HTR-8/SVneo (cell line): ENCODE measurements around the gene ACO1.

Experiments used
- DNase-seq: peaks from one replicate; pipeline ENCODE4 v3.0.0; 2011; ENCODE audit warnings: low spot score, mixed read lengths; ENCODE audit not compliant: insufficient read length
- FAIRE-seq: peaks from 2 replicates; lab custom pipeline; 2011; peaks lifted over from hg19 to GRCh38; lab: Jason Lieb, UNC

ACO1 gene

GRCh38 chr9:32413424-32413823, 29.0 kb downstream of the ACO1 start:
- FAIRE-seq (no peak), DNase-seq (no peak)

GRCh38 chr9:32414856-32415255, 30.4 kb downstream of the ACO1 start:
- FAIRE-seq (no peak), DNase-seq (no peak)

GRCh38 chr9:32419921-32420320, 35.5 kb downstream of the ACO1 start:
- no peak for FAIRE-seq
- DNase-seq: no peak

- DNase-seq: no peak
- FAIRE-seq: no peak
Observed at GRCh38 chr9:32422237-32422806, 37.9 kb downstream of the ACO1 start.

GRCh38 chr9:32423371-32423770, 38.9 kb downstream of the ACO1 start:
- DNase-seq (no peak), FAIRE-seq (no peak)

- FAIRE-seq (no peak), DNase-seq (no peak)
Observed at GRCh38 chr9:32424616-32425015, 40.2 kb downstream of the ACO1 start.

GRCh38 chr9:32426278-32426939, 42.0 kb downstream of the ACO1 start:
- DNase-seq (peak; percentile 10), FAIRE-seq (no peak)

GRCh38 chr9:32427111-32427873, 42.8 kb downstream of the ACO1 start:
- DNase-seq (no peak), FAIRE-seq (no peak)

GRCh38 chr9:32430720-32431119, 46.3 kb downstream of the ACO1 start:
- DNase-seq (peak; percentile 31), FAIRE-seq (no peak)

- DNase-seq (no peak), FAIRE-seq (no peak)
Observed at GRCh38 chr9:32431196-32431595, 46.8 kb downstream of the ACO1 start.

GRCh38 chr9:32431940-32432555, 47.6 kb downstream of the ACO1 start:
- FAIRE-seq: no peak
- DNase-seq: no peak

- FAIRE-seq (no peak), DNase-seq (no peak)
Observed at GRCh38 chr9:32434892-32435291, 50.4 kb downstream of the ACO1 start.

- DNase-seq (no peak), FAIRE-seq (no peak)
Observed at GRCh38 chr9:32441678-32442077, 57.2 kb downstream of the ACO1 start.

- FAIRE-seq: no peak
- no peak for DNase-seq
Observed at GRCh38 chr9:32442433-32442832, 58.0 kb downstream of the ACO1 start.

- FAIRE-seq (no peak), DNase-seq (no peak)
Observed at GRCh38 chr9:32449969-32450368, 65.5 kb downstream of the ACO1 start.

GRCh38 chr9:32454280-32454679, 69.8 kb downstream of the ACO1 start:
- DNase-seq: no peak
- no peak for FAIRE-seq

GRCh38 chr9:32455738-32456137, 71.3 kb downstream of the ACO1 start:
- DNase-seq: no peak
- no peak for FAIRE-seq

GRCh38 chr9:32456564-32456963, 72.1 kb downstream of the ACO1 start:
- FAIRE-seq (no peak), DNase-seq (no peak)

GRCh38 chr9:32463500-32464293, 79.3 kb downstream of the ACO1 start:
- DNase-seq (no peak), FAIRE-seq (no peak)

GRCh38 chr9:32468740-32469139, 84.3 kb downstream of the ACO1 start:
- FAIRE-seq: no peak
- DNase-seq: no peak
